Activated CD8-positive, alpha-beta T cell treated with anti-CD3 and anti-CD28 coated beads for 36 hours (primary cell): ENCODE data around the gene RAB31. TPM values are rescaled to one million over a fixed set of nuclear protein-coding genes. Genes with fewer than 3 reads are reported as not detected.

Experiments used
- ATAC-seq: fragments of 200-7000 bp; cut with Tn5 transposase; one replicate; pipeline ENCODE4 v1.10.0; 2021; ENCODE audit warnings: mild to moderate bottlenecking, moderate library complexity
- CTCF ChIA-PET: fragments of 350-600 bp; sonication (Branson Sonifier 250); formaldehyde crosslinking; loops from one replicate; lab custom pipeline; 2021; ENCODE audit warnings: antibody characterized with exemption; lab: Charles Lee
- POLR2A ChIA-PET: fragments of 350-600 bp; sonication (Branson Sonifier 250); formaldehyde crosslinking; loops from one replicate; lab custom pipeline; 2021; ENCODE audit warnings: antibody characterized with exemption; lab: Charles Lee
- DNase-seq: peaks from one replicate; pipeline ENCODE4 v3.0.0-alpha.2; 2020
- H3K27ac Mint-ChIP-seq: one replicate; pipeline ENCODE4 v1.8.0; 2021; ENCODE audit warnings: mild to moderate bottlenecking, mixed read lengths
- H3K27me3 Mint-ChIP-seq: one replicate; pipeline ENCODE4 v1.8.0; 2021; ENCODE audit warnings: mixed read lengths
- H3K36me3 Mint-ChIP-seq: one replicate; pipeline ENCODE4 v1.8.0; 2021; ENCODE audit warnings: low read depth, mixed read lengths
- H3K4me1 Mint-ChIP-seq: one replicate; pipeline ENCODE4 v1.8.0; 2021; ENCODE audit warnings: low read depth, mixed read lengths
- H3K4me3 Mint-ChIP-seq: one replicate; pipeline ENCODE4 v1.8.0; 2021; ENCODE audit warnings: mild to moderate bottlenecking, moderate library complexity, mixed read lengths
- H3K9me3 Mint-ChIP-seq: one replicate; pipeline ENCODE4 v1.8.0; 2021; ENCODE audit warnings: mixed read lengths
- CTCF ChIP-seq: fragments of 200-600 bp; IDR thresholded peaks from one replicate; pipeline ENCODE4 v1.8.0; 2022; ENCODE audit warnings: antibody characterized with exemption, mild to moderate bottlenecking
- intact Hi-C: fragments of 100-400 bp; cut with micrococcal nuclease; formaldehyde crosslinking; loops from one replicate; pipeline ENCODE4 v1.10.0; 2022
- total RNA-seq, 2 experiments: library from RNA; stranded (reverse); gene quantifications; one replicate each; pipeline ENCODE4 v1.2.3, GENCODE V29; 2021

The RAB31 gene
- total RNA-seq, 2 experiments from 2014 or later, result 0.45 to 0.76 TPM

- ChIA-PET CTCF (interaction anchor here (1.1 kb wide), 2 partner anchors 11 to 191 kb away, joined by 3 read pairs; no protein-coding TSS in a partner anchor), POLR2A (no interaction called here)
- no peak overlapping the region for H3K27ac Mint-ChIP-seq
- H3K9me3 Mint-ChIP-seq, result peaks cover 3% of the 10 kb centered on the region
- intact Hi-C loops, result no loop called here
- H3K4me1 Mint-ChIP-seq, result no peaks in the 10 kb centered on the region
- H3K4me3 Mint-ChIP-seq, result no peak overlapping the region
- H3K36me3 Mint-ChIP-seq, result no peaks in the 10 kb centered on the region
- peak; percentile 63 for TF ChIP-seq CTCF
- peak; percentile 62 for DNase-seq
- peak; percentile 65 for ATAC-seq
- H3K27me3 Mint-ChIP-seq, result peaks cover 7% of the 10 kb centered on the region
These were observed 84.6 kb downstream of the RAB31 start for GRCh38 chr18:9792565-9793245.

GRCh38 chr18:9796011-9796410 is 87.9 kb downstream of the RAB31 start:
- peaks cover 2% of the 10 kb centered on the region for H3K27me3 Mint-ChIP-seq
- intact Hi-C loops, result no loop called here
- H3K36me3 Mint-ChIP-seq, result no peaks in the 10 kb centered on the region
- no peak overlapping the region for H3K4me3 Mint-ChIP-seq
- ChIA-PET CTCF (no interaction called here), POLR2A (interaction anchor here (0.6 kb wide), 1 partner anchor 57 kb away, joined by 3 read pairs; no protein-coding TSS in a partner anchor)
- TF ChIP-seq CTCF, result no peak
- no peak for ATAC-seq
- no peaks in the 10 kb centered on the region for H3K4me1 Mint-ChIP-seq
- no peak for DNase-seq
- H3K27ac Mint-ChIP-seq, result no peak overlapping the region
- H3K9me3 Mint-ChIP-seq, result no peaks in the 10 kb centered on the region

- CTCF ChIA-PET, result no interaction called here
- intact Hi-C loops, result no loop called here
- Mint-ChIP-seq H3K27me3 (peaks cover 2% of the 10 kb centered on the region), H3K27ac (no peak overlapping the region), H3K9me3 (no peaks in the 10 kb centered on the region), H3K4me1 (no peaks in the 10 kb centered on the region), H3K4me3 (no peak overlapping the region), H3K36me3 (no peaks in the 10 kb centered on the region)
- POLR2A ChIA-PET, result no interaction called here
- no peak for TF ChIP-seq CTCF
- DNase-seq (no peak), ATAC-seq (no peak)
These were observed 88.9 kb downstream of the RAB31 start for GRCh38 chr18:9796935-9797549.

- H3K36me3 Mint-ChIP-seq, result no peaks in the 10 kb centered on the region
- no peak for TF ChIP-seq CTCF
- ATAC-seq (no peak), DNase-seq (no peak)
- no peaks in the 10 kb centered on the region for H3K4me1 Mint-ChIP-seq
- no peaks in the 10 kb centered on the region for H3K9me3 Mint-ChIP-seq
- POLR2A ChIA-PET, result no interaction called here
- no peak overlapping the region for H3K27ac Mint-ChIP-seq
- no peak overlapping the region for H3K4me3 Mint-ChIP-seq
- CTCF ChIA-PET, result no interaction called here
- intact Hi-C loops, result no loop called here
- no peaks in the 10 kb centered on the region for H3K27me3 Mint-ChIP-seq
These were observed 94.3 kb downstream of the RAB31 start for GRCh38 chr18:9802175-9803062.
